Transverse colon (tissue), 1 donor: ENCODE data around the gene NPR1.

ENCODE experiments used
- EP300 ChIP-seq: sonication (generic); formaldehyde crosslinking; IDR thresholded peaks from one replicate; pipeline ENCODE4 v1.6.1; 2017; ENCODE audit warnings: antibody characterized with exemption, low read depth
- POLR2A ChIP-seq: fragments of 450-650 bp; IDR thresholded peaks from one replicate; pipeline ENCODE4 v1.6.1; 2016; ENCODE audit warnings: antibody characterized with exemption, mild to moderate bottlenecking, moderate library complexity

DNA sequence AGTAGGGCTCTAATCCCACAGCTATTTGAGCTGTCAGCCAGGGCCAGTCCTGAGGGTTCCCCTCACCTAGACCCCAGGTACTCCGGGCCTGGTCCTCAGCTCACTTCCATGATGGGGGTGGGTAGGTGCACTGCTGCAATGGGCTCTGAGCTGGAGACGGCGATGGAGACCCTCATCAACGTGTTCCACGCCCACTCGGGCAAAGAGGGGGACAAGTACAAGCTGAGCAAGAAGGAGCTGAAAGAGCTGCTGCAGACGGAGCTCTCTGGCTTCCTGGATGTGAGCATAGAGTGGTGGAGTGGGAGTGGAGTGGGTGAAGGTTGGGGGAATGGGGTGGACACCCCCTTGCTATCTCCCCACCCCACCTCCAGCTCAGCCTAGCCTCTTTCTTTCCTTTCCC lies 48.1 kb upstream of the NPR1 start:
- TF ChIP-seq POLR2A, result no peak
- no peak for TF ChIP-seq EP300
